ENCODE results near the gene TPSB2.

- TF ChIP-seq, protein P1, sequence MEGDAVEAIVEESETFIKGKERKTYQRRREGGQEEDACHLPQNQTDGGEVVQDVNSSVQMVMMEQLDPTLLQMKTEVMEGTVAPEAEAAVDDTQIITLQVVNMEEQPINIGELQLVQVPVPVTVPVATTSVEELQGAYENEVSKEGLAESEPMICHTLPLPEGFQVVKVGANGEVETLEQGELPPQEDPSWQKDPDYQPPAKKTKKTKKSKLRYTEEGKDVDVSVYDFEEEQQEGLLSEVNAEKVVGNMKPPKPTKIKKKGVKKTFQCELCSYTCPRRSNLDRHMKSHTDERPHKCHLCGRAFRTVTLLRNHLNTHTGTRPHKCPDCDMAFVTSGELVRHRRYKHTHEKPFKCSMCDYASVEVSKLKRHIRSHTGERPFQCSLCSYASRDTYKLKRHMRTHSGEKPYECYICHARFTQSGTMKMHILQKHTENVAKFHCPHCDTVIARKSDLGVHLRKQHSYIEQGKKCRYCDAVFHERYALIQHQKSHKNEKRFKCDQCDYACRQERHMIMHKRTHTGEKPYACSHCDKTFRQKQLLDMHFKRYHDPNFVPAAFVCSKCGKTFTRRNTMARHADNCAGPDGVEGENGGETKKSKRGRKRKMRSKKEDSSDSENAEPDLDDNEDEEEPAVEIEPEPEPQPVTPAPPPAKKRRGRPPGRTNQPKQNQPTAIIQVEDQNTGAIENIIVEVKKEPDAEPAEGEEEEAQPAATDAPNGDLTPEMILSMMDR (conservative IDR thresholded peaks at IDR 0.05; ENCODE audit: low read depth, low read length) = peak; percentile 75
- no peak for TF ChIP-seq EZH2phosphoT487 (IDR thresholded peaks at IDR 0.05; ENCODE audit: borderline replicate concordance, low read length)
- no peak for TF ChIP-seq EZH2 (IDR thresholded peaks at IDR 0.05; ENCODE audit: low read length, unreplicated experiment)
These were observed 35.2 kb downstream of the TPSB2 start for GRCh38 chr16:1194665-1195392.
